ENCODE data around the gene ZNF784.

ZNF784 gene

GRCh38 chr19:55647732-55648584 lies 23.6 kb upstream of the ZNF784 start, which contains the start of gene CCDC106:
TSS of gene CCDC106 (plus strand) at chr19:55648212. CDS start at chr19:55649047, 835 bp downstream.
- DNase-seq (ENCODE audit: low read depth), result peak; percentile 56
- peak within 1 kb of the TSS; percentile 59 for H3K4me3 ChIP-seq (ENCODE audit: control insufficient read depth, low read depth, low read length)
- no peak for TF ChIP-seq CTCF (conservative IDR thresholded peaks at IDR 0.05; ENCODE audit: control insufficient read depth, insufficient read depth, low read depth, low read length)

GRCh38 chr19:55646889-55647731 lies 22.7 kb upstream of the ZNF784 start:
- no peak for DNase-seq (ENCODE audit: low read depth)
- H3K4me3 ChIP-seq (ENCODE audit: control insufficient read depth, low read depth, low read length), result peak overlapping the region; percentile 59
- TF ChIP-seq CTCF (conservative IDR thresholded peaks at IDR 0.05; ENCODE audit: control insufficient read depth, insufficient read depth, low read depth, low read length), result no peak

DNA sequence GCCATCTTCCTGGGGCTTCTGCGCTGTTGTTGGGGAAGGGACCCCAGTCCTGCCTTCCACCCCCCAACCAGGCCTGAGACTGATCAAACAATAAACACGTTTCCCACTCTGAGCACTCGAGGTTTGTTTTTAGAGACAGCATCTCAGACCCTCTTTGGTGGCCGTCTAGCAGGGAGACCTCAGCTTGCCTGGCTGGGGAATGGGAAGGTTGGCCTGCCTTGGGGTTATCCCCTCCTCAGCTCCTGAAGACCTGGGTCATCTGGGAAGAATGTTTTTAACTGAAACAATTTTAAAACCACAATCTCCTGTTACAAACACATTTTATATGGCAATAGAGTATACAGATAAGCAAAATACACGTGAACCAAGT lies 21.1 kb upstream of the ZNF784 start:
- DNase-seq (ENCODE audit: low read depth), result no peak
- no peak for TF ChIP-seq CTCF (conservative IDR thresholded peaks at IDR 0.05; ENCODE audit: control insufficient read depth, insufficient read depth, low read depth, low read length)
- H3K4me3 ChIP-seq (ENCODE audit: control insufficient read depth, low read depth, low read length), result no peak overlapping the region

GRCh38 chr19:55644842-55645511 lies 20.6 kb upstream of the ZNF784 start:
- no peak for DNase-seq (ENCODE audit: low read depth)
- TF ChIP-seq CTCF (conservative IDR thresholded peaks at IDR 0.05; ENCODE audit: control insufficient read depth, insufficient read depth, low read depth, low read length), result no peak
- H3K4me3 ChIP-seq (ENCODE audit: control insufficient read depth, low read depth, low read length), result peak overlapping the region; percentile 77

- no peak for TF ChIP-seq CTCF (conservative IDR thresholded peaks at IDR 0.05; ENCODE audit: control insufficient read depth, insufficient read depth, low read depth, low read length)
- peak overlapping the region; percentile 77 for H3K4me3 ChIP-seq (ENCODE audit: control insufficient read depth, low read depth, low read length)
- DNase-seq (ENCODE audit: low read depth), result no peak
Measured at GRCh38 chr19:55644191-55644833, 19.9 kb upstream of the ZNF784 start.

GRCh38 chr19:55643887-55644176 lies 19.5 kb upstream of the ZNF784 start:
- no peak for DNase-seq (ENCODE audit: low read depth)
- H3K4me3 ChIP-seq (ENCODE audit: control insufficient read depth, low read depth, low read length), result peak overlapping the region; percentile 77
- TF ChIP-seq CTCF (conservative IDR thresholded peaks at IDR 0.05; ENCODE audit: control insufficient read depth, insufficient read depth, low read depth, low read length), result no peak

Data from fibroblast of mammary gland (primary cell).